ENCODE measurements around the gene FAM78A. TPM values are rescaled to one million over a fixed set of nuclear protein-coding genes. Genes with fewer than 3 reads are reported as not detected.
A peak's percentile ranks its signal among the peaks of the same experiment; 100 is the strongest.

The FAM78A gene
- total RNA-seq, 1 donor: 0.36 TPM

GRCh38 chr9:131275332-131276093, 797 bp downstream of the FAM78A start:
- DNase-seq (ENCODE audit: insufficient read length, low spot score, missing footprints): peak; percentile 83
- no peaks in the 10 kb centered on the region for H3K4me1 ChIP-seq (ENCODE audit: insufficient read depth, low read length)
- H3K4me3 ChIP-seq (ENCODE audit: insufficient read depth, low read length): no peak overlapping the region
- H3K79me2 ChIP-seq (ENCODE audit: insufficient read depth, low read length): no peaks in the 10 kb centered on the region
- no peak overlapping the region for H2AFZ ChIP-seq (ENCODE audit: low read length)
- no peak overlapping the region for H3K4me2 ChIP-seq (ENCODE audit: insufficient read depth, low read length)
- no peaks in the 10 kb centered on the region for H3K9me3 ChIP-seq (ENCODE audit: low read depth, low read length)
- no peak overlapping the region for H3K27ac ChIP-seq (ENCODE audit: low read depth, low read length)
- H4K20me1 ChIP-seq (ENCODE audit: insufficient read depth, low read length): no peaks in the 10 kb centered on the region
- TF ChIP-seq CTCF (IDR thresholded peaks at IDR 0.05; ENCODE audit: extremely low read depth, low read depth, low read length): no peak
- H3K27me3 ChIP-seq (ENCODE audit: insufficient read depth, low read length): peaks cover under 1% of the 10 kb centered on the region
- no peaks in the 10 kb centered on the region for H3K36me3 ChIP-seq (ENCODE audit: insufficient read depth, low read length)

- no peaks in the 10 kb centered on the region for H4K20me1 ChIP-seq (ENCODE audit: insufficient read depth, low read length)
- no peak overlapping the region for H2AFZ ChIP-seq (ENCODE audit: low read length)
- no peaks in the 10 kb centered on the region for H3K36me3 ChIP-seq (ENCODE audit: insufficient read depth, low read length)
- no peak overlapping the region for H3K27ac ChIP-seq (ENCODE audit: low read depth, low read length)
- H3K4me1 ChIP-seq (ENCODE audit: insufficient read depth, low read length): no peaks in the 10 kb centered on the region
- no peak overlapping the region for H3K4me2 ChIP-seq (ENCODE audit: insufficient read depth, low read length)
- no peak for TF ChIP-seq CTCF (IDR thresholded peaks at IDR 0.05; ENCODE audit: extremely low read depth, low read depth, low read length)
- no peak overlapping the region for H3K4me3 ChIP-seq (ENCODE audit: insufficient read depth, low read length)
- H3K79me2 ChIP-seq (ENCODE audit: insufficient read depth, low read length): no peaks in the 10 kb centered on the region
- no peaks in the 10 kb centered on the region for H3K9me3 ChIP-seq (ENCODE audit: low read depth, low read length)
- peak; percentile 84 for DNase-seq (ENCODE audit: insufficient read length, low spot score, missing footprints)
- H3K27me3 ChIP-seq (ENCODE audit: insufficient read depth, low read length): no peaks in the 10 kb centered on the region
Measured at GRCh38 chr9:131274674-131275331, 1.5 kb downstream of the FAM78A start.

GRCh38 chr9:131273856-131274673, 2.2 kb downstream of the FAM78A start:
- Histone ChIP-seq H3K27ac (ENCODE audit: low read depth, low read length) (no peak overlapping the region), H3K79me2 (ENCODE audit: insufficient read depth, low read length) (no peaks in the 10 kb centered on the region), H3K4me1 (ENCODE audit: insufficient read depth, low read length) (no peaks in the 10 kb centered on the region), H3K4me3 (ENCODE audit: insufficient read depth, low read length) (no peak overlapping the region), H3K36me3 (ENCODE audit: insufficient read depth, low read length) (no peaks in the 10 kb centered on the region), H3K4me2 (ENCODE audit: insufficient read depth, low read length) (no peak overlapping the region), H3K27me3 (ENCODE audit: insufficient read depth, low read length) (no peaks in the 10 kb centered on the region), H2AFZ (ENCODE audit: low read length) (no peak overlapping the region), H4K20me1 (ENCODE audit: insufficient read depth, low read length) (no peaks in the 10 kb centered on the region), H3K9me3 (ENCODE audit: low read depth, low read length) (no peaks in the 10 kb centered on the region)
- DNase-seq (ENCODE audit: insufficient read length, low spot score, missing footprints): peak; percentile 60
- no peak for TF ChIP-seq CTCF (IDR thresholded peaks at IDR 0.05; ENCODE audit: extremely low read depth, low read depth, low read length)

Data from osteoblast (primary cell).